Testis (tissue), 3 donors: Measurements from ENCODE around the gene PCYOX1L. TPM values are rescaled to one million over a fixed set of nuclear protein-coding genes. Genes with fewer than 3 reads are reported as not detected.
A peak's percentile ranks its signal among the peaks of the same experiment; 100 is the strongest.

Experiments
- DNase-seq: peaks from one replicate; pipeline ENCODE4 v3.0.0-alpha.2; 2019
- H3K27ac ChIP-seq, 2 donors: fragments of 200-600 bp; sonication (generic); one replicate each; pipeline ENCODE4 v1.5.1; 2019
- H3K27me3 ChIP-seq: fragments of 200-600 bp; sonication (generic); one replicate; pipeline ENCODE4 v1.5.1; 2019
- H3K36me3 ChIP-seq: fragments of 200-600 bp; sonication (generic); one replicate; pipeline ENCODE4 v1.5.1; 2017; ENCODE audit warnings: low read depth; ENCODE audit errors: missing control alignments
- H3K4me1 ChIP-seq: fragments of 200-600 bp; sonication (generic); one replicate; pipeline ENCODE4 v1.5.1; 2019
- H3K4me3 ChIP-seq, 2 donors: fragments of 200-600 bp; sonication (generic); one replicate each; pipeline ENCODE4 v1.5.1; 2017 to 2019
- H3K9me3 ChIP-seq: fragments of 200-600 bp; sonication (generic); one replicate; pipeline ENCODE4 v1.5.1; 2017
- CTCF ChIP-seq, 3 experiments: fragments of 450-650 bp in 2 of 3; fragments of 200-600 bp in 1 of 3; sonication (generic) in 1 of 3; IDR thresholded peaks; one replicate each; pipeline ENCODE4 v1.5.1; 2016 to 2019; ENCODE audit warnings: antibody characterized with exemption in 3 of 3, mild to moderate bottlenecking in 2 of 3, moderate library complexity in 1 of 3
- POLR2A ChIP-seq: fragments of 450-650 bp; IDR thresholded peaks from one replicate; pipeline ENCODE4 v1.6.1; 2017; ENCODE audit warnings: antibody characterized with exemption, mild to moderate bottlenecking, moderate library complexity
- WGBS, 2 donors: methylation state at CpG; one replicate each; pipeline ENCODE4 v1.1.5; 2018; 5-methylcytosine and 5-hydroxymethylcytosine counted together
- intact Hi-C: fragments of 100-400 bp; cut with DNase I; formaldehyde crosslinking; loops from one replicate; pipeline ENCODE4 v1.15.1; 2023; ENCODE audit warnings: low total_unique reads
- polyA plus RNA-seq: library from polyadenylated mRNA; stranded (reverse); fragments of 350-450 nt; fragmentation: Illumina TruSeq; extraction: RNeasy Lipid Tissue Mini Kit (QIAGEN cat#74804); gene quantifications from one replicate; pipeline ENCODE4 v1.2.3, GENCODE V29; 2014; ENCODE audit warnings: low read depth, low replicate concordance; ENCODE audit not compliant: insufficient read depth
- total RNA-seq, 2 donors: library from RNA; depleted of rRNA; stranded (reverse); fragments of >200 nt; gene quantifications; one replicate each; pipeline ENCODE4 v1.2.3, GENCODE V29; 2016

The PCYOX1L gene
- total and polyA plus RNA-seq, 3 donors from 2014 or later, result 24.6 to 30.5 (median 29.9) TPM

- no peak for DNase-seq
- Histone ChIP-seq H3K27ac (peak overlapping the region; percentile 91 to 95), H3K27me3 (no peaks in the 10 kb centered on the region), H3K4me3 (peak overlapping the region; percentile 24 to 69), H3K4me1 (peaks cover 19% of the 10 kb centered on the region), H3K9me3 (no peaks in the 10 kb centered on the region), H3K36me3 (no peaks in the 10 kb centered on the region)
- WGBS, 2 donors, result 54 to 57% methylated on average over 7 to 8 of the region's 8 CpGs
- intact Hi-C loops, result no loop called here
- TF ChIP-seq CTCF (IDR thresholded peaks at IDR 0.05) (no peak), POLR2A (no peak)
Measured at GRCh38 chr5:149412783-149413476, 55.1 kb downstream of the PCYOX1L start.

GRCh38 chr5:149413477-149414210 lies 55.8 kb downstream of the PCYOX1L start:
- H3K27me3 ChIP-seq, result no peaks in the 10 kb centered on the region
- H3K27ac ChIP-seq, result peak overlapping the region; percentile 91 to 95
- WGBS, 2 donors, result 63 to 69% methylated on average over 16 of the region's 16 CpGs
- H3K9me3 ChIP-seq, result no peaks in the 10 kb centered on the region
- DNase-seq, result no peak
- intact Hi-C loops, result no loop called here
- H3K36me3 ChIP-seq, result no peaks in the 10 kb centered on the region
- no peak for TF ChIP-seq CTCF (IDR thresholded peaks at IDR 0.05)
- TF ChIP-seq POLR2A, result no peak
- peaks cover 26% of the 10 kb centered on the region for H3K4me1 ChIP-seq
- peak overlapping the region in 1 of 2 donors; percentile 69 for H3K4me3 ChIP-seq

- intact Hi-C loops, result loop anchor here (5.0 kb wide), 1 partner anchor 32 kb away; no protein-coding TSS in a partner anchor
- H3K4me3 ChIP-seq, result no peak overlapping the region
- 39 to 54% methylated on average over 6 to 7 of the region's 7 CpGs for WGBS, 2 donors
- TF ChIP-seq CTCF (IDR thresholded peaks at IDR 0.05) (no peak), POLR2A (no peak)
- peaks cover 35% of the 10 kb centered on the region for H3K4me1 ChIP-seq
- H3K27ac ChIP-seq, result peak overlapping the region; percentile 48 to 95
- DNase-seq, result no peak
- H3K27me3 ChIP-seq, result no peaks in the 10 kb centered on the region
- H3K36me3 ChIP-seq, result no peaks in the 10 kb centered on the region
- H3K9me3 ChIP-seq, result no peaks in the 10 kb centered on the region
Measured at GRCh38 chr5:149414405-149415065, 56.7 kb downstream of the PCYOX1L start.

GRCh38 chr5:149415066-149415967 lies 57.5 kb downstream of the PCYOX1L start:
- Histone ChIP-seq H3K4me1 (peaks cover 43% of the 10 kb centered on the region), H3K4me3 (no peak overlapping the region), H3K9me3 (no peaks in the 10 kb centered on the region), H3K27ac (peak overlapping the region; percentile 48 to 95), H3K36me3 (no peaks in the 10 kb centered on the region), H3K27me3 (no peaks in the 10 kb centered on the region)
- no peak for TF ChIP-seq POLR2A
- no peak for TF ChIP-seq CTCF (IDR thresholded peaks at IDR 0.05)
- intact Hi-C loops, result loop anchor here (5.0 kb wide), 1 partner anchor 33 kb away; no protein-coding TSS in a partner anchor
- DNase-seq, result no peak
- 44 to 62% methylated on average over 10 of the region's 10 CpGs for WGBS, 2 donors
